ENCODE data around the gene PARD3.

Gene PARD3

DNA sequence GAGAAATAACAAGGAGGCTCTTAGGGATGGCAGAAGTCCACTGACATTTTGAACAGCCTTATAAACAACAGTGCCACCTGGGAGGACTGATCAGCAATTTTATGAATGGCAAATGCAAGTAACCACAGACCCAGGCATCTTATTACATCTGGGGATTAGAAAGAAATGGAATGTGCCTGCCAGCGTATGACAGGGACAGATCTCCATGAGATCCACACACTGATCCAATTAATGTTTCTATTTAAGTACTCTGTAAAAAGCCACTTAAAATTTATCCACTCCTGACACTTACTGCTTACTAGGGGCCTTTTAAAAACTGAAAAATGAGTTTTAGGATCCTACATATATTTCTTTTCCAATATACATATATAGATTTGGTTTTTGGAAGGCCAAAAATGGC lies 28.6 kb downstream of the PARD3 start:
- Histone ChIP-seq H3K4me3 (replicated peaks; ENCODE audit: low read depth, low read length) (no peak overlapping the region), H3K36me3 (ENCODE audit: control insufficient read depth, insufficient read depth, low read length) (no peaks in the 10 kb centered on the region), H3K27me3 (replicated peaks; ENCODE audit: control insufficient read depth, insufficient read depth, low read length) (no peaks in the 10 kb centered on the region)
- no peak for DNase-seq (ENCODE audit: extremely low read depth, insufficient read length)
- TF ChIP-seq, protein P1, sequence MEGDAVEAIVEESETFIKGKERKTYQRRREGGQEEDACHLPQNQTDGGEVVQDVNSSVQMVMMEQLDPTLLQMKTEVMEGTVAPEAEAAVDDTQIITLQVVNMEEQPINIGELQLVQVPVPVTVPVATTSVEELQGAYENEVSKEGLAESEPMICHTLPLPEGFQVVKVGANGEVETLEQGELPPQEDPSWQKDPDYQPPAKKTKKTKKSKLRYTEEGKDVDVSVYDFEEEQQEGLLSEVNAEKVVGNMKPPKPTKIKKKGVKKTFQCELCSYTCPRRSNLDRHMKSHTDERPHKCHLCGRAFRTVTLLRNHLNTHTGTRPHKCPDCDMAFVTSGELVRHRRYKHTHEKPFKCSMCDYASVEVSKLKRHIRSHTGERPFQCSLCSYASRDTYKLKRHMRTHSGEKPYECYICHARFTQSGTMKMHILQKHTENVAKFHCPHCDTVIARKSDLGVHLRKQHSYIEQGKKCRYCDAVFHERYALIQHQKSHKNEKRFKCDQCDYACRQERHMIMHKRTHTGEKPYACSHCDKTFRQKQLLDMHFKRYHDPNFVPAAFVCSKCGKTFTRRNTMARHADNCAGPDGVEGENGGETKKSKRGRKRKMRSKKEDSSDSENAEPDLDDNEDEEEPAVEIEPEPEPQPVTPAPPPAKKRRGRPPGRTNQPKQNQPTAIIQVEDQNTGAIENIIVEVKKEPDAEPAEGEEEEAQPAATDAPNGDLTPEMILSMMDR (IDR thresholded peaks at IDR 0.05; ENCODE audit: insufficient read depth, low read length, poor library complexity, severe bottlenecking) = no peak

DNA sequence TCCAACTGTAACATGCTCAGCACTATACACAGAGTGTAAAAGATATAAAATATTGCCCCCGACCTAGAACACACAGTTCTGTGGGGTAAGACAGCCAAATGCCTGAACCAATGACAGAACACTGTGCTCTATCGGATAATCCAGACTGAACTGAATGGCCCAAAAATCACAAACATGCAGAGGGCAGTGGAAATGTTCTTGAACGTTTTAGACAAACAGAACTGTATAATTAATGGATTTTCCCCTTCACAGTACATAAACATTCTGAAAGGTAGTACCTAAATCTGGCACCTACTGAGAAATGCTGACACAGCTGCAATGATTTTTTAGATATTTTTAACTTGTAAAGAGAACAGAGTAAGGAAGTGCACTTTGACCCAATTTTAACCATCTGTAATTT lies 33.4 kb downstream of the PARD3 start:
- Histone ChIP-seq H3K27me3 (replicated peaks; ENCODE audit: control insufficient read depth, insufficient read depth, low read length) (no peaks in the 10 kb centered on the region), H3K4me3 (replicated peaks; ENCODE audit: low read depth, low read length) (no peak overlapping the region), H3K36me3 (ENCODE audit: control insufficient read depth, insufficient read depth, low read length) (no peaks in the 10 kb centered on the region)
- TF ChIP-seq, protein P1 (IDR thresholded peaks at IDR 0.05; ENCODE audit: insufficient read depth, low read length, poor library complexity, severe bottlenecking) = no peak
- DNase-seq (ENCODE audit: extremely low read depth, insufficient read length) = no peak

DNA sequence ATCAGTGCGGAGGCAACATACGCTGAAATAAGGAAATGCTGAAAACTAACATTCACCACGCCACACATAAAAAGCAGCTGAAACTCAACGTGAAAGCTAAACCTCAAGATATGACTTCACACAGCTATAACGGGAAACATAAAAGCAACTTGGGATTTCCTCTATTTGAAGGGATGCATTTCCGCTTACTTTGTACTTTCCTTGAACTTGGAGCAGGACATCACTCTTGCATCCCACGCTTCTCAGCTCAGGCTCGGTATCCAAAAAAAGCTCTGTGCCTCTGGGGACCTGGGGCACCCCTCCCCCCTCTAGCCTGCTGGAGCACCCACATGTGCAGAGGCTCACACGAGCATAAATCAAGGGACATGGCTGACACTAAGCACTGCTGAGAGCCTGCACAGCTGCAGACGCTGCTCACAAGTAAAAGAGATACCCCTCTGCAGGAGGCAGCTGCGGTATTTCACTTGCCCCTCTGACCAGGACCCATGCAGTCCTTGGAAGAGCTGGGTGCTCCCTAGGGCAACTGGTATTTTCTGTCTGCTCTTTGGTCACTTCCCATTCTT lies 34.2 kb downstream of the PARD3 start:
- Histone ChIP-seq H3K36me3 (ENCODE audit: control insufficient read depth, insufficient read depth, low read length) (no peaks in the 10 kb centered on the region), H3K4me3 (replicated peaks; ENCODE audit: low read depth, low read length) (peak overlapping the region; percentile 32; the same call in 1 of the 2 replicates), H3K27me3 (replicated peaks; ENCODE audit: control insufficient read depth, insufficient read depth, low read length) (no peaks in the 10 kb centered on the region)
- TF ChIP-seq, protein P1 (IDR thresholded peaks at IDR 0.05; ENCODE audit: insufficient read depth, low read length, poor library complexity, severe bottlenecking) = no peak
- DNase-seq (ENCODE audit: extremely low read depth, insufficient read length) = peak; percentile 83

DNA sequence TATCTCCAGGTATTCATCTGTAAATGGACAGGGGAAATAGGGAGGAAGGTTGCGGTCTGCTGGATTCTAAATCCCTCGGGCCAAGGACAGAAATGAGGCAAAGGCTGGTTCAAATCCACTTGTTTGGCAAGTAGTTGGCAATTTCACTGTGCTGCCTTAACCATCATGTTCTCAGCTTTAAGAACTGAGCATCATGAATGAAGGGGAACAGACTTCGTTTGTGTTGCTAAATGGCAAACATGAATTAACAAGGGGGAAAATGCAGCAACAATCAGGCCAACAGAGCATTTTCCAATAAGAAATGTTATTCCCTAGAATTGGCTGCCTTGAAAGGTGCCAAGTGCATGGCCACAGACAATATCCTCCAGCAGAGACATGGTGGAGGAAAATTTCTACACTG lies 36.9 kb downstream of the PARD3 start:
- DNase-seq (ENCODE audit: extremely low read depth, insufficient read length) = no peak
- Histone ChIP-seq H3K4me3 (replicated peaks; ENCODE audit: low read depth, low read length) (no peak overlapping the region), H3K27me3 (replicated peaks; ENCODE audit: control insufficient read depth, insufficient read depth, low read length) (no peaks in the 10 kb centered on the region), H3K36me3 (ENCODE audit: control insufficient read depth, insufficient read depth, low read length) (no peaks in the 10 kb centered on the region)
- TF ChIP-seq, protein P1 (IDR thresholded peaks at IDR 0.05; ENCODE audit: insufficient read depth, low read length, poor library complexity, severe bottlenecking) = no peak

DNA sequence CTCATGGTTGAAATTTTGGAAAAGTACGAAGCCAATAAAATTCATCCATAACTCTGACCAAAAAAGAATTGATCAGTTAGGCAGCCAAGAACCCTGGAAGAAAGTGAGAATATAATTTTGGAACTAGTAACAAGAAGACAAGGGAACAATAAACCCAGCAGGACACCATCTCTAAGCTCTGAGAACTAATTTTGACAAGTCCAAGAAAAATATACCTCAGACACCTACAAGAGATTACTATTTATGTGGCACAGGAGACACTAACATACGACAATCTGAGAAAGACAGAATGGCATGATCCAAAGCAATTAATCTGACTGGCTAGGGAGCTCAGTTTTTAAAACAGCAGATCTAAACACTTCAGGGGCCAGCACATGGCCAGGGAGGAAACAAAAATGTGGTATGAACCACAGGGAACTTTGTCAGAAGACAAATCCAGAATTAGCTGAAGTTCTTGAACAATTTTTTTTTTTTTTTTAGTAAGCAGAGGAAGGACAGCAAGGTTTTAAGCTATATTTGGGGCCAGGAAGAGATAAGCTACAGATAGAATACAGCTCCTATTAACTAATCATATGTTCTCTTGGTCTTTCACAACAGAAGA lies 38.9 kb downstream of the PARD3 start:
- no peaks in the 10 kb centered on the region; the same call in 1 of the 2 replicates for H3K27me3 ChIP-seq (replicated peaks; ENCODE audit: control insufficient read depth, insufficient read depth, low read length)
- TF ChIP-seq, protein P1 (IDR thresholded peaks at IDR 0.05; ENCODE audit: insufficient read depth, low read length, poor library complexity, severe bottlenecking) = no peak
- H3K36me3 ChIP-seq (ENCODE audit: control insufficient read depth, insufficient read depth, low read length) = no peaks in the 10 kb centered on the region
- DNase-seq (ENCODE audit: extremely low read depth, insufficient read length) = no peak
- H3K4me3 ChIP-seq (replicated peaks; ENCODE audit: low read depth, low read length) = no peak overlapping the region

Data from GM06990 (cell line).